ENCODE data around the gene SUPT3H.

- TF ChIP-seq POLR2A (IDR thresholded peaks at IDR 0.05), result no peak
- TF ChIP-seq, protein P1, sequence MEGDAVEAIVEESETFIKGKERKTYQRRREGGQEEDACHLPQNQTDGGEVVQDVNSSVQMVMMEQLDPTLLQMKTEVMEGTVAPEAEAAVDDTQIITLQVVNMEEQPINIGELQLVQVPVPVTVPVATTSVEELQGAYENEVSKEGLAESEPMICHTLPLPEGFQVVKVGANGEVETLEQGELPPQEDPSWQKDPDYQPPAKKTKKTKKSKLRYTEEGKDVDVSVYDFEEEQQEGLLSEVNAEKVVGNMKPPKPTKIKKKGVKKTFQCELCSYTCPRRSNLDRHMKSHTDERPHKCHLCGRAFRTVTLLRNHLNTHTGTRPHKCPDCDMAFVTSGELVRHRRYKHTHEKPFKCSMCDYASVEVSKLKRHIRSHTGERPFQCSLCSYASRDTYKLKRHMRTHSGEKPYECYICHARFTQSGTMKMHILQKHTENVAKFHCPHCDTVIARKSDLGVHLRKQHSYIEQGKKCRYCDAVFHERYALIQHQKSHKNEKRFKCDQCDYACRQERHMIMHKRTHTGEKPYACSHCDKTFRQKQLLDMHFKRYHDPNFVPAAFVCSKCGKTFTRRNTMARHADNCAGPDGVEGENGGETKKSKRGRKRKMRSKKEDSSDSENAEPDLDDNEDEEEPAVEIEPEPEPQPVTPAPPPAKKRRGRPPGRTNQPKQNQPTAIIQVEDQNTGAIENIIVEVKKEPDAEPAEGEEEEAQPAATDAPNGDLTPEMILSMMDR (IDR thresholded peaks at IDR 0.05), result no peak
These were observed 170.8 kb downstream of the SUPT3H start for GRCh38 chr6:45206793-45207492.
